GM18951 (cell line): Measurements from ENCODE around the gene INO80E.

Source experiments
- POLR2A ChIP-seq: IDR thresholded peaks from 4 replicates; pipeline ENCODE4 v1.6.1; 2011; ENCODE audit warnings: mild to moderate bottlenecking; ENCODE audit not compliant: insufficient read length, insufficient read depth; ENCODE audit errors: extremely low read depth
- in situ Hi-C: fragments of 300-500 bp; cut with MboI; formaldehyde crosslinking; loops from one replicate; pipeline ENCODE4 v1.12.0; 2022; ENCODE audit warnings: low sequenced_read_pairs, mixed read lengths, inconsistent platforms; ENCODE audit not compliant: unreplicated experiment

The INO80E gene

GRCh38 chr16:30052671-30053372 is 56.8 kb downstream of the INO80E start:
- peak; percentile 45 for TF ChIP-seq POLR2A
- in situ Hi-C loops: no loop called here

- in situ Hi-C loops: no loop called here
Measured at GRCh38 chr16:30053376-30054015, 57.5 kb downstream of the INO80E start.

GRCh38 chr16:30054451-30054850 is 58.4 kb downstream of the INO80E start:
- in situ Hi-C loops: no loop called here
- TF ChIP-seq POLR2A: no peak

More at GRCh38 chr16:30053376-30054015, 57.5 kb downstream of the INO80E start:
- TF ChIP-seq POLR2A: no peak

GRCh38 chr16:30054959-30055553 is 59.0 kb downstream of the INO80E start:
- TF ChIP-seq POLR2A: no peak
- in situ Hi-C loops: no loop called here
